Muscle of back (tissue), 13 donors: ENCODE measurements around the gene CCER1. TPM values are rescaled to one million over a fixed set of nuclear protein-coding genes. Genes with fewer than 3 reads are reported as not detected.
A peak's percentile ranks its signal among the peaks of the same experiment; 100 is the strongest.
"Not testable (repeated sequence)": the region's sequence is repeated elsewhere in the genome, so short reads cannot be mapped to it uniquely, and the experiment has no call there.

Experiments used
- DNase-seq, 3 donors: peaks; one replicate each; pipeline versions ENCODE4 v3.0.0 to v3.0.0-alpha.2; 2013
- long read RNA-seq, 9 donors: transcript quantifications; one replicate each; lab custom pipeline, GENCODE V29; 2026
- polyA plus RNA-seq, 10 donors: library from polyadenylated mRNA; unstranded; fragments of 120-200 nt; gene quantifications; one replicate each; pipeline ENCODE4 v1.2.1, GENCODE V29; 2013; ENCODE audit not compliant: insufficient read length in 10 of 10

CCER1 gene, protein sequence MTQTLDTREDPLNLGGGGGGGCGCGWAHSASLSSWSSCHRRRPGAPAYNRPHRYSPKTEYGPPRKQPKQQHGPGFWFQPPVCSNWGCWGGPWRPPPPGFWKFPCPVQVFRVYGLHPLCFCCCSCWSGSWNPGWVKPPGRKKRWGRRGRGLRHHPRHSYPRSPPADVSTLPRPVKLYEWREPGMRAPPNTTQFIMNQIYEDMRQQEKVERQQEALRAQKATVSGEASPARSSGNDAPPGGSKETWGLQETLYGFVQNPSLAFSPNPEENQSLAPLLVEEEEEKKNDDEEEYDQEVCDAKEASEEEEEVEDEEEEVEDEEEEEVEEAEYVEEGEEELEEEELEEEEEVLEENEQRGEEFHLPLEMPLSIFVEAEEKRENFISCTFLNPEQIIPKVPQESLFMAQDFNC
- polyA plus RNA-seq: not detected
- long read RNA-seq, donor 1: 0 reads
- long read RNA-seq, donor 2: 0 reads
- long read RNA-seq, donor 3: 0 reads
- long read RNA-seq, donor 4: 0 reads
- long read RNA-seq, donor 5: 0 reads
- long read RNA-seq, donor 6: 0 reads
- long read RNA-seq, donor 7: 0 reads
- long read RNA-seq, donor 8: 0 reads
- long read RNA-seq, donor 9: 0 reads

DNA sequence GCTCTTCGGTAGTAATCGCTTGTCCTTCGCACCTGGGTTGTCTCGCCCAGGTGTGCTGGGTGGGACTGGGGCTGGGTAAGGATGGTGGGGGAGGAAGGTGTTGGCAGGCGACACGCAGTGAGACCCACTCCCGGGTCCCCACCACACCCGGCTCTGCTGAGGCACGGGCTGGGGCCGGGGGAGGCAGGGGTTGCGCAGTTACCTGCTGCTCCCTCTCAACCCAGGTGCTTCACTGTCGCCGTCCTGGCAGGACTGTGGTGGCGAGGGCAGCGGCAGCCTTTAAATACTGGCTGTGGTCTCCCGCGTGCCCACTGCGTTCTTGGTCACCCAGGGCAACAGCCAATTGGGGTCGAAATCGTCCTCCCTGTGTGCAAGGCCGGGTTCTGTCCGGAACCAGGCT lies at the start of gene CCER1:
Gene CCER1 (minus strand): TSS at position 256 of the 400 bp plus-strand sequence. CDS start 434 bp downstream, outside the sequence.
- DNase-seq: no peak

- DNase-seq: no peak
Observed at GRCh38 chr12:91003737-91004136, 48.8 kb upstream of the CCER1 start.

GRCh38 chr12:91001306-91001705 lies 46.3 kb upstream of the CCER1 start:
- DNase-seq: no peak

GRCh38 chr12:90999966-91000365 lies 45.0 kb upstream of the CCER1 start:
- peak in 1 of 3 donors; percentile 32 for DNase-seq

DNA sequence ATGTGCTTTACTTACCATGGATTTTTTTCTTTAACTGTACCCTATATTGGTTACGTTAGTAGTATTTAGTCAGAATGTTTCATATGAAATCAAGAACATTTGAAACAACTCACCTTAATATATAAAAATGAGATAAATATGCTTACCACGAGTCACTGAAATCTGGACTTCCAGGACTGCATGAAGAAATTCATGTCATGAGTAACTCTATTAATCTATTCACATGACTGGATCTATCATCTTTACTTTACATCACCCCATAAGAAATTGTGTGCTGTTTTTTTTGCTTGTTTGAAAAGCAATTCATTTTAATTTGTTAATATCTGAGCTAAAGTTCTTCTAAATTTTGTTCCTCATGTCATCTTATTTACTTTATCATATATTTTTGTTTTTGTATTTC lies 44.6 kb upstream of the CCER1 start:
- no peak for DNase-seq

- DNase-seq: peak in 1 of 3 donors; percentile 46
Observed at GRCh38 chr12:90995010-90995409, 40.0 kb upstream of the CCER1 start.

DNA sequence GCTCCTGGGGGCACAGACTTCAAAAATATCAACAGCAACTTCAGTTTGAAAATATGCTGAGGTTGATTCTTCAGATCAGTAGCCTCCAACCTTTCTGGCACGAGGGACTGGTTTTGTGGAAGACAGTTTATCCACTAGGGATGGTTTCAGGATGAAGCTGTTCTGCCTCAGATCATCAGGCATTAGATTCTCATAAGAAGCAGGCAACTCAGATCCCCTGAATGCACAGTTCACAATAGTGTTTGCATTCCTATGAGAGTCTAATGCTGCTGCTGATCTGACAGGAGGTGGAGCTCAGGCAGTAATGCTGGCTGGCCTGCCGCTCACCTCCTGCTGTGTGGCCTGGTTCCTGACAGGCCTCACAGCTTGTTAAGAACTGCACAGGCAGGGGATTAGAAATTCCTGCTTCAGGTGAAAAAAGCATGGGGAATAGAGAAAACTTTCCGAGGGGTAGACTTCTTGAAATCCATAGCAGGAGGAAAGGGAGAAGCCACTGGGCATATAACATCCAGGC lies 37.0 kb upstream of the CCER1 start:
- no peak for DNase-seq

GRCh38 chr12:90990611-90991010 lies 35.6 kb upstream of the CCER1 start:
- DNase-seq: peak in 2 of 3 donors; percentile 27 to 70

GRCh38 chr12:90989686-90990111 lies 34.7 kb upstream of the CCER1 start:
- DNase-seq: peak; percentile 67 to 93 (median 85)

DNA sequence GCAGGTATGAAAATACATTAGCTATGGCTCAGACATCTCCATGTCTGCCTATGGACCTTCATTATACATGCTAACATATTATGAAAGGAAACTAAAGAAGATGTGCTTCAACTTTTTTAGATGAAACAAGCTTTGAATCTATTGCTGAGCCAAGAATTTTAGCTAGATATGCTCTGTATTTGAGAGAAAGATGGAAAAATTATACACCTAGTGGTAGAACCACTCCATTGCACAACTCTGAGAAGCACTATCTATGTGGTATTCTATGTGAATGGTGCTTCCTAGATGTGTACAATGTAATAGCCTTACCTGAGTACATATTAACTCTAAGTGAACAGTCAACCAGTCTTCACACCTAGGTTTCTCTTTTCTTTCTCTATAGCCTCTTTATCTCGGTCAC lies 32.5 kb upstream of the CCER1 start:
- DNase-seq: no peak

DNA sequence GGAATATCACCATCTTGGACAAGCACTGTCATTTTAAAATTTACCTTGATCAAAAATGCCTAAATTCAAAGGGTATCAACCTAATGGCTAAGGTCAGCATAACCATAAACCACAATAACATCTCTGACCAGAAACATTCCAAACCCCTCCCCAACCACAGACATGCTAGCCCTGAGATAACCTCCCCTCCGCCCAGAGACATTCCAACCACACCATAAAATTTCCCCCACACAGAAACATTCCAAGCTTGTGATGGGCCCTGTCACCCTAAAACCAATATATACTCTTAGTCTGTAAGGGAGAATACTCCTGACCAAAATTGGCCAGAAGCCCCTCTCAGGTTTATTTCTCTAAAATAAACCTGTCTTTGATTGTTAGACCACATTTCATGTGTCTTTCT lies 32.1 kb upstream of the CCER1 start:
- DNase-seq: no peak

- DNase-seq: not testable (repeated sequence)
Observed at GRCh38 chr12:90985331-90985730, 30.4 kb upstream of the CCER1 start.

GRCh38 chr12:90984114-90984513 lies 29.1 kb upstream of the CCER1 start:
- DNase-seq: no peak

DNA sequence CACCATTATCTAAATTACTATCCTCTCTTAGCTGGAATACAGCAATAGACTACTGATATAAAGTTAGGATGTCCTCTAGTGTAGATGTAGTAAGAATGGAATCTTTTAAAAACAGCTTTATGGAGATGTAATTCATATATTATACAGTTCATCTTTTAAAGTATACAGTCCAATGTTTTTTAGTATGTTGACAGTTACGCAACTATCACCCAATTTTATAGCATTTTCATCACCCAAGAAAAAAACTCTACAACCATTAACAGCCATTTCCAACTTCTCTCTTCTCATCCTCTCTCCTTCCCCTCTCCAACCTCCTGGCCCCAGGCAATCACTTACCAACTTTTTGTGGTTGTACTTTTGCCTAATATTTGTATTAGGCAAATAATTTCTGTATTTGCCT lies 27.2 kb upstream of the CCER1 start:
- no peak for DNase-seq

GRCh38 chr12:90979951-90980350 lies 25.0 kb upstream of the CCER1 start:
- DNase-seq: peak; percentile 81 to 91 (median 85)

DNA sequence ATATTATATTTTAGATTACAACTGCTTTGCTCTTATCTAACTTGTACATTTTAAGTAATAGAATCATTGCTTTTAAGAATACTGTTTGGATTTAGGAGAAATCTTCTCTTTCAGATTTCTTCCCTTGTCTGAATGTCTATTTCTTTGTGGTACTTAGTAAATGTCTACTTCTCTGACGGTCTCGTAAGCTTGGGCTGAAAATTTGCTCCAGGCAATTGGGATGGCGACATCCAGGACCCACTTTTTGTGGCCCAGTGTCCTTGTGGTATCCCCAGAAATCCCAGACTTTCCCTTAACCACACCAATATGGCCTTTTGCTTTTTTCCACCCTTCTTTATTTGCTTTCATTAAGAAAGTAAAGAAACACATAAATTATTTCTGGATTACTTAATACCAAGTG lies 24.0 kb upstream of the CCER1 start:
- peak in 1 of 3 donors; percentile 27 for DNase-seq

DNA sequence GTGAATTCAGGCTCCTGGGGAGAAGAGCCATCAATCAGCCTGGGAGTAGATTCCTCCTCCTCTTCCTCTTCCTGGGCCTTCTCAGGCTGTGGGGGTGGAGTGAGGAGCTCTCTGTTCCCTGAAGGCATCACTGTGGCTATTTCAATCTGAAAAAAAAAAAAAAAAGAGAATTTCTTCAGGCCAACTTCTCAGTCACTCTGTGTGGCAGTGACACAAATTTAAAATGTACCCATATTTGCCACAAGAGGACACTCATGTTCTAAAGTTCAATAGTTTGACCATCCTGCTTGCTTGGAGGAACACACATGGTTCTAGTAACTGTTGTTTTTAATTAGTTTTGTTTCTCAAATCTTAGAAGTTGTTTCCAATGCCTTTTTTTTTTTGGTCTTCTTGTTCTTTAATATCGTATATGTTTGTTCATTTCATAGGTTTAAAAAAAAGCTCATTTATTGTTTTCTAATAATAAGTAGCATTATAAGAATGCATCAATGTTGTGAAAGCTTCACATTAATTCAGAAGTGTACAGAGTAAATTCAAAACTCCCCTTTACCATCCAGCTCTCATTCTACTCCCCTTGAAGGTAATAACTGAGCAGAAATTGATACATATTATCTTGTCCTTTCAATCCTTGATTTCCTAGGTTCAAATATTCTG lies 23.3 kb upstream of the CCER1 start:
- DNase-seq: peak; percentile 71 to 86 (median 72)

GRCh38 chr12:90977224-90977623 lies 22.2 kb upstream of the CCER1 start:
- DNase-seq: no peak

- DNase-seq: peak in 1 of 3 donors; percentile 51
Observed at GRCh38 chr12:90974286-90974685, 19.3 kb upstream of the CCER1 start.

DNA sequence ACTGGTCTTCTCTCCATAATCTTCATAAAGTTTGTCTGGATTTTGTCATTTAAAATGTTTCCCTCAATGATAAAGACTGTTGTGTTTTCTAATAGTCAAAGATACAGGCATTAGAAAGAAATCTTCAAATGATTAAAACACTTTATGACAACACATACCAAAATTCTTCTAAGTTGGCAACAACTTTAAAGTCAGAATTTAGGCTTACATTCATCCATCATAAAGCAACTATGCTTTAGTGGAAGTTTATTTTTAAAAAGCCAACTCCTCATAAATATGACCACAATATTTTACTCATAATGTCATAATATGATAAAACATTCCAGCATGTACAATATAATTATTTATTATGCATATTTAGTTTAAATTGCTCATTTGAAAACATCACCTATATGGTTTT lies 17.2 kb upstream of the CCER1 start:
- no peak for DNase-seq

GRCh38 chr12:90970911-90971310 lies 15.9 kb upstream of the CCER1 start:
- DNase-seq: no peak

DNA sequence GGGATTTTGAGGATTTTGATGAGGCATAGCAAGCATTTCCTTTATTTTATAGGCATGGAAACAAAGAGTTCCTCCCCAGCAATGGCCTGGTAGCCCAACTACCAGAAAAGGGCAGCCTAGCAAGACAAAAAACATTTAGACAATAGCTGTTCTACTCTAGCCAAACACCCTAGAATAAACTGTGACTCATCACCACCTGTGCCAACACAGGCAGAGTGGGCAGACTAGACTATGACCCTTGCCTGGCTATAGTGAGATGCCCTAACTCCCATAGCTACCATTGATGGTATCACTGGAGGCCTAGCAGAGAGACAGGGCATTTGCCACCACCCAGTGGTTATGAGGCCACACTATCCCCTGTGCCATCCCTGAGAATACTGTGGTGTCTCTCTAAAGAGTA lies 15.5 kb upstream of the CCER1 start:
- DNase-seq: no peak

- no peak for DNase-seq
Observed at GRCh38 chr12:90969851-90970250, 14.9 kb upstream of the CCER1 start.
